ENCODE data around the gene KLF11. TPM values are rescaled to one million over a fixed set of nuclear protein-coding genes. Genes with fewer than 3 reads are reported as not detected.

Gene KLF11
- total RNA-seq, 4 donors from 2014 or later, result 42.5 to 86.1 (median 61.2) TPM

DNA sequence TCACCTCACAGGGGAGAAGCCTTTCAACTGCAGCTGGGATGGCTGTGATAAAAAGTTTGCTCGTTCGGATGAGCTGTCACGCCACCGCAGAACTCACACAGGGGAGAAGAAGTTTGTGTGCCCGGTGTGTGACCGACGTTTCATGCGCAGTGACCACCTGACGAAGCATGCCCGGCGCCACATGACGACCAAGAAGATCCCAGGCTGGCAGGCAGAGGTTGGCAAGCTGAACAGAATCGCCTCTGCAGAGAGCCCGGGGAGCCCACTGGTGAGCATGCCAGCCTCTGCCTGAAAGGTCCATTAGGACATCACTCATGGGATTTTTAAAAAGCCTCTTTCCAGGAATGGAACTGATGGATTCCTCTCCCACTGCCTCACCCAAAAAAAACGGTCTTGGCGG lies 8.9 kb downstream of the KLF11 start:
- 85 to 86% methylated on average over 16 of the region's 16 CpGs for WGBS, 2 donors
- DNase-seq (ENCODE audit: low spot score in 2 of 2), result no peak
- H3K4me3 ChIP-seq (ENCODE audit: low read depth, poor library complexity, severe bottlenecking), result no peak overlapping the region
- TF ChIP-seq CTCF (IDR thresholded peaks at IDR 0.05), result no peak
- no peak for TF ChIP-seq POLR2A (IDR thresholded peaks at IDR 0.05)
- intact Hi-C loops (cut with DNase I; ENCODE audit: low total_unique reads), result no loop called here

DNA sequence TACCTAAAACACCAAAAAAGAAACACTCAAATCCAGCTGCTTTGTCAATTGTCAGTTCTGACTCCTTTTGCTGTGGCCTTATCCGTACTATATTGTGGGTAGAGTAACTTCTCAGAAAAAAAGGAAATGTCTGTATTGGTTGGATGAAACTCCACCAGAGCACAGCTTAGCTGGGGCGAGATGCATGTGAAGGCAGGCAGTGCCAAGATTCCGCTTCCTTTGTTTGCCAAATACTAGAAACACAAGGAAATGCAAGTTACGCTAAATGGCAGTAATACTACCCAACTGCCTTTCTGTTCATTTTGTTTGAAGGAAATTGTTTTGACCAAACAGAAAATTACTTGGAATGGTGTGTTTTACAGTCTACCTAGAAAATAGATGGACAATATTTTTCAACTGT lies 10.0 kb downstream of the KLF11 start:
- 72 to 80% methylated on average over 4 of the region's 4 CpGs for WGBS, 2 donors
- no peak for DNase-seq (ENCODE audit: low spot score in 2 of 2)
- H3K4me3 ChIP-seq (ENCODE audit: low read depth, poor library complexity, severe bottlenecking), result no peak overlapping the region
- intact Hi-C loops (cut with DNase I; ENCODE audit: low total_unique reads), result no loop called here
- no peak for TF ChIP-seq CTCF (IDR thresholded peaks at IDR 0.05)
- no peak for TF ChIP-seq POLR2A (IDR thresholded peaks at IDR 0.05)

- intact Hi-C loops (cut with DNase I; ENCODE audit: low total_unique reads), result no loop called here
- TF ChIP-seq CTCF (IDR thresholded peaks at IDR 0.05) (no peak), POLR2A (IDR thresholded peaks at IDR 0.05) (no peak)
- no peak overlapping the region for H3K4me3 ChIP-seq (ENCODE audit: low read depth, poor library complexity, severe bottlenecking)
- 67 to 70% methylated on average over 7 of the region's 7 CpGs for WGBS, 2 donors
- DNase-seq (ENCODE audit: low spot score in 2 of 2), result no peak
Measured at GRCh38 chr2:10054424-10054823, 11.1 kb downstream of the KLF11 start.

- 78 to 90% methylated on average over 7 of the region's 7 CpGs for WGBS, 2 donors
- intact Hi-C loops (cut with DNase I; ENCODE audit: low total_unique reads), result no loop called here
- H3K4me3 ChIP-seq (ENCODE audit: low read depth, poor library complexity, severe bottlenecking), result no peak overlapping the region
- TF ChIP-seq CTCF (IDR thresholded peaks at IDR 0.05), result no peak
- no peak for TF ChIP-seq POLR2A (IDR thresholded peaks at IDR 0.05)
- DNase-seq (ENCODE audit: low spot score in 2 of 2), result no peak
Measured at GRCh38 chr2:10054976-10055375, 11.6 kb downstream of the KLF11 start.

DNA sequence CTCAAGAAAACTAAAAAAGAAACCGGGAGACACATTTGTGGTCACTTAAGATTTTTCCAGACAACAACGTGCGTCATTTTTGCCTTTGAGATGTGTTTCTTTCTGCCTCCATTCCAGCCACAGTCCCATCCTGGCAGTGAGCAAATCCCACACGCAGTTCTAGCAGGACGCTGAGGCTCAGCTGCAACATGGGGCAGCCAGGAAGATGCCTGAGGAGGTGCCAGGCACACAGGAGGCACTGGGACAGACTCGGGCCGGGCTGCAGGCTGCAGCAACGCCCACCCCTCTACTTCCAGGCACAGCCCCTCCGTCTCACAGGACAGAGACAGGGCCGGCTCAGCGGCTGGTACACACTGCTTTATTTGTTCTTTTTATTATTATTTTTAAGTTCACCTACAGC lies 13.1 kb downstream of the KLF11 start:
- intact Hi-C loops (cut with DNase I; ENCODE audit: low total_unique reads), result no loop called here

More for the DNA sequence above, 13.1 kb downstream of the KLF11 start:
- TF ChIP-seq POLR2A (IDR thresholded peaks at IDR 0.05) (no peak), CTCF (IDR thresholded peaks at IDR 0.05) (no peak)
- DNase-seq (ENCODE audit: low spot score in 2 of 2), result no peak
- WGBS, 2 donors, result 77 to 80% methylated on average over 11 of the region's 11 CpGs
- H3K4me3 ChIP-seq (ENCODE audit: low read depth, poor library complexity, severe bottlenecking), result no peak overlapping the region

All from lower leg skin (tissue), 4 donors.